ENCODE measurements around the gene LMTK3. TPM values are rescaled to one million over a fixed set of nuclear protein-coding genes. Genes with fewer than 3 reads are reported as not detected.
A peak's percentile ranks its signal among the peaks of the same experiment; 100 is the strongest.

The LMTK3 gene
- total RNA-seq, 2 experiments from 2014 or later: 3.9 to 4.5 TPM

- Mint-ChIP-seq H3K27ac (no peak overlapping the region), H3K36me3 (ENCODE audit: low read depth) (peaks cover 10% of the 10 kb centered on the region), H3K4me1 (peaks cover 23% of the 10 kb centered on the region), H3K27me3 (no peaks in the 10 kb centered on the region), H3K4me3 (no peak overlapping the region), H3K9me3 (ENCODE audit: low read depth) (no peaks in the 10 kb centered on the region)
- no peak for ATAC-seq
- intact Hi-C loops (cut with DNase I, micrococcal nuclease): loop anchor here in 1 of 2 experiments (5.0 kb wide), 1 partner anchor 144 kb away; a partner anchor contains a TSS
- ChIA-PET POLR2A (no interaction called here), CTCF (interaction anchor here (1.0 to 1.9 kb wide), 2 partner anchors 15 to 23 kb away, joined by 3 to 11 read pairs; no protein-coding TSS in a partner anchor)
- no peak for DNase-seq
These were observed 44.9 kb downstream of the LMTK3 start for GRCh38 chr19:48466561-48467325.

- CTCF ChIA-PET: no interaction called here
- POLR2A ChIA-PET: no interaction called here
- DNase-seq: no peak
- peaks cover 17% of the 10 kb centered on the region for H3K4me1 Mint-ChIP-seq
- H3K9me3 Mint-ChIP-seq (ENCODE audit: low read depth): no peaks in the 10 kb centered on the region
- H3K27ac Mint-ChIP-seq: no peak overlapping the region
- no peaks in the 10 kb centered on the region for H3K27me3 Mint-ChIP-seq
- ATAC-seq: no peak
- intact Hi-C loops (cut with DNase I, micrococcal nuclease): loop anchor here in 1 of 2 experiments (5.0 kb wide), 1 partner anchor 143 kb away; a partner anchor contains a TSS
- H3K4me3 Mint-ChIP-seq: no peak overlapping the region
- H3K36me3 Mint-ChIP-seq (ENCODE audit: low read depth): peaks cover 10% of the 10 kb centered on the region
These were observed 46.4 kb downstream of the LMTK3 start for GRCh38 chr19:48465215-48465614.

- no peaks in the 10 kb centered on the region for H3K27me3 Mint-ChIP-seq
- peaks cover 2% of the 10 kb centered on the region for H3K4me1 Mint-ChIP-seq
- H3K27ac Mint-ChIP-seq: no peak overlapping the region
- peak; percentile 60 for ATAC-seq
- H3K4me3 Mint-ChIP-seq: no peak overlapping the region
- DNase-seq: peak; percentile 43
- POLR2A ChIA-PET: interaction anchor here (0.6 kb wide), 1 partner anchor 10 kb away, joined by 4 read pairs; no protein-coding TSS in a partner anchor
- peaks cover 17% of the 10 kb centered on the region for H3K36me3 Mint-ChIP-seq (ENCODE audit: low read depth)
- H3K9me3 Mint-ChIP-seq (ENCODE audit: low read depth): no peaks in the 10 kb centered on the region
- intact Hi-C loops (cut with DNase I, micrococcal nuclease): no loop called here
- CTCF ChIA-PET: interaction anchor here (0.7 to 1.2 kb wide), 2 partner anchors 13 to 148 kb away, joined by 3 to 6 read pairs; no protein-coding TSS in a partner anchor
These were observed 49.5 kb downstream of the LMTK3 start for GRCh38 chr19:48461982-48462655.

- CTCF ChIA-PET: no interaction called here
These were observed 50.0 kb downstream of the LMTK3 start for GRCh38 chr19:48461651-48461981.

GRCh38 chr19:48458016-48458415 lies 53.6 kb downstream of the LMTK3 start:
- Mint-ChIP-seq H3K9me3 (ENCODE audit: low read depth) (no peaks in the 10 kb centered on the region), H3K27ac (no peak overlapping the region), H3K4me3 (no peak overlapping the region), H3K36me3 (ENCODE audit: low read depth) (peaks cover 26% of the 10 kb centered on the region), H3K27me3 (no peaks in the 10 kb centered on the region), H3K4me1 (no peaks in the 10 kb centered on the region)
- CTCF ChIA-PET: no interaction called here
- no peak for ATAC-seq
- intact Hi-C loops (cut with DNase I, micrococcal nuclease): no loop called here
- DNase-seq: no peak
- POLR2A ChIA-PET: no interaction called here

More at GRCh38 chr19:48461651-48461981, 50.0 kb downstream of the LMTK3 start:
- no peak for DNase-seq
- intact Hi-C loops (cut with DNase I, micrococcal nuclease): no loop called here
- Mint-ChIP-seq H3K9me3 (ENCODE audit: low read depth) (no peaks in the 10 kb centered on the region), H3K27ac (no peak overlapping the region), H3K27me3 (no peaks in the 10 kb centered on the region), H3K36me3 (ENCODE audit: low read depth) (peaks cover 20% of the 10 kb centered on the region), H3K4me3 (no peak overlapping the region), H3K4me1 (peaks cover 2% of the 10 kb centered on the region)
- POLR2A ChIA-PET: interaction anchor here (0.6 to 1.0 kb wide), 2 partner anchors 10 to 27 kb away, joined by 3 to 4 read pairs; no protein-coding TSS in a partner anchor
- no peak for ATAC-seq

- H3K4me3 Mint-ChIP-seq: no peak overlapping the region
- intact Hi-C loops (cut with DNase I, micrococcal nuclease): no loop called here
- no peaks in the 10 kb centered on the region for H3K27me3 Mint-ChIP-seq
- no peaks in the 10 kb centered on the region for H3K4me1 Mint-ChIP-seq
- DNase-seq (no peak), ATAC-seq (no peak)
- ChIA-PET POLR2A (interaction anchor here (1.1 kb wide), 1 partner anchor 11 kb away, joined by 3 read pairs; the partner anchor contains the start of gene GRWD1), CTCF (interaction anchor here (0.5 kb wide), 1 partner anchor 67 kb away, joined by 4 read pairs; no protein-coding TSS in a partner anchor)
- no peaks in the 10 kb centered on the region for H3K9me3 Mint-ChIP-seq (ENCODE audit: low read depth)
- H3K27ac Mint-ChIP-seq: no peak overlapping the region
- peaks cover 24% of the 10 kb centered on the region for H3K36me3 Mint-ChIP-seq (ENCODE audit: low read depth)
These were observed 54.8 kb downstream of the LMTK3 start for GRCh38 chr19:48456864-48457263.

GRCh38 chr19:48455908-48456562 lies 55.6 kb downstream of the LMTK3 start:
- Mint-ChIP-seq H3K4me3 (no peak overlapping the region), H3K27ac (no peak overlapping the region), H3K27me3 (no peaks in the 10 kb centered on the region), H3K36me3 (ENCODE audit: low read depth) (peaks cover 28% of the 10 kb centered on the region), H3K9me3 (ENCODE audit: low read depth) (no peaks in the 10 kb centered on the region), H3K4me1 (no peaks in the 10 kb centered on the region)
- DNase-seq: no peak
- intact Hi-C loops (cut with DNase I, micrococcal nuclease): no loop called here
- POLR2A ChIA-PET: no interaction called here
- CTCF ChIA-PET: no interaction called here
- no peak for ATAC-seq

- intact Hi-C loops (cut with DNase I, micrococcal nuclease): no loop called here
- no peaks in the 10 kb centered on the region for H3K4me1 Mint-ChIP-seq
These were observed 56.3 kb downstream of the LMTK3 start, which contains the start of gene KCNJ14 for GRCh38 chr19:48455171-48455907. TSS of gene KCNJ14 (plus strand) at chr19:48455574. CDS start at chr19:48461725, 6,151 bp downstream.

GRCh38 chr19:48454150-48454730 lies 57.4 kb downstream of the LMTK3 start:
- Mint-ChIP-seq H3K36me3 (ENCODE audit: low read depth) (peaks cover 36% of the 10 kb centered on the region), H3K4me1 (no peaks in the 10 kb centered on the region), H3K27ac (no peak overlapping the region), H3K27me3 (no peaks in the 10 kb centered on the region), H3K4me3 (no peak overlapping the region), H3K9me3 (ENCODE audit: low read depth) (no peaks in the 10 kb centered on the region)
- no peak for DNase-seq
- CTCF ChIA-PET: no interaction called here
- ATAC-seq: no peak
- POLR2A ChIA-PET: no interaction called here
- intact Hi-C loops (cut with DNase I, micrococcal nuclease): no loop called here

More at GRCh38 chr19:48455171-48455907, 56.3 kb downstream of the LMTK3 start, which contains the start of gene KCNJ14:
- H3K9me3 Mint-ChIP-seq (ENCODE audit: low read depth): no peaks in the 10 kb centered on the region
- no peaks in the 10 kb centered on the region for H3K27me3 Mint-ChIP-seq
- ChIA-PET CTCF (no interaction called here), POLR2A (no interaction called here)
- H3K36me3 Mint-ChIP-seq (ENCODE audit: low read depth): peaks cover 32% of the 10 kb centered on the region
- no peak within 1 kb of the TSS for H3K4me3 Mint-ChIP-seq
- H3K27ac Mint-ChIP-seq: no peak within 1 kb of the TSS
- no peak for ATAC-seq
- no peak for DNase-seq

- Mint-ChIP-seq H3K27me3 (no peaks in the 10 kb centered on the region), H3K4me1 (peaks cover 12% of the 10 kb centered on the region), H3K27ac (no peak overlapping the region), H3K4me3 (no peak overlapping the region), H3K36me3 (ENCODE audit: low read depth) (peaks cover 46% of the 10 kb centered on the region), H3K9me3 (ENCODE audit: low read depth) (no peaks in the 10 kb centered on the region)
- POLR2A ChIA-PET: interaction anchor here (0.6 kb wide), 1 partner anchor 40 kb away, joined by 8 read pairs; no protein-coding TSS in a partner anchor
- intact Hi-C loops (cut with DNase I, micrococcal nuclease): no loop called here
- DNase-seq (no peak), ATAC-seq (no peak)
- CTCF ChIA-PET: interaction anchor here (1.2 kb wide), 1 partner anchor 13 kb away, joined by 3 read pairs; no protein-coding TSS in a partner anchor
These were observed 59.1 kb downstream of the LMTK3 start for GRCh38 chr19:48452289-48453190.
